ENCODE measurements around the gene RPL18.

Gene RPL18

GRCh38 chr19:48573163-48573505 is 45.8 kb downstream of the RPL18 start:
- DNase-seq = no peak

- no peak for DNase-seq
Observed at GRCh38 chr19:48571378-48572162, 47.4 kb downstream of the RPL18 start.

- no peak for DNase-seq
Observed at GRCh38 chr19:48569814-48570213, 49.2 kb downstream of the RPL18 start.

GRCh38 chr19:48568345-48568886 is 50.6 kb downstream of the RPL18 start:
- no peak for DNase-seq
